Frontal cortex (tissue), 4 donors: ENCODE results near the gene UBR1. TPM values are rescaled to one million over a fixed set of nuclear protein-coding genes. Genes with fewer than 3 reads are reported as not detected.
"Not testable (repeated sequence)": the region's sequence is repeated elsewhere in the genome, so short reads cannot be mapped to it uniquely, and the experiment has no call there.

Experiments
- DNase-seq, 2 donors: peaks; one replicate each; pipeline ENCODE4 v3.0.0; 2012; ENCODE audit warnings: low spot score in 2 of 2
- FAIRE-seq: peaks from 2 replicates; lab custom pipeline; 2012; peaks lifted over from hg19 to GRCh38; lab: Jason Lieb, UNC
- total RNA-seq: library from RNA; depleted of rRNA; stranded (reverse); fragments of >200 nt; gene quantifications from one replicate; pipeline ENCODE4 v1.2.3, GENCODE V29; 2014
- donor health status: control.
- donor health status: control.
- donor health status: control.

The UBR1 gene
- total RNA-seq = 75.0 TPM

GRCh38 chr15:43105778-43106485 lies at the start of gene UBR1:
TSS of gene UBR1 (minus strand) at chr15:43106038. CDS start at chr15:43106022, 16 bp downstream.
- FAIRE-seq (no peak), DNase-seq (peak; percentile 53 to 78)

GRCh38 chr15:43153269-43153668 lies 47.4 kb upstream of the UBR1 start:
- DNase-seq = no peak

DNA sequence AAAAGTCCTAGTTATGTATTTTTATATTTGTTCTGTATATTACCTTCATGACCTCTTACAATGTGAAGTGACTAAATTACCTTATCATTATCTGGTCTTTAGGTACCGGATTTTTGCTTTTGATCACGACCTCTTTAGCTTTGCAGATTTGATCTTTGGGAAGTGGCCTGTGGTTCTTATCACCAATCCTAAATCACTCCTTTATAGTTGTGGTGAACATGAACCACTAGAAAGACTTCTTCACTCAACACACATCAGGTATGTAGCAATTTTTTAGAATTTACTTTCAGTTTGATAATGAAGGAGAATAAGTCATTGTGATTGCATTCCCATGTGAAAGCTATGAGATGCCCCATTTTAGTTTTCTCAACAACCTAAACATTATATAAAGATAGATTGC lies 45.9 kb upstream of the UBR1 start:
- FAIRE-seq (no peak), DNase-seq (no peak)

More at GRCh38 chr15:43153269-43153668, 47.4 kb upstream of the UBR1 start:
- no peak for FAIRE-seq

DNA sequence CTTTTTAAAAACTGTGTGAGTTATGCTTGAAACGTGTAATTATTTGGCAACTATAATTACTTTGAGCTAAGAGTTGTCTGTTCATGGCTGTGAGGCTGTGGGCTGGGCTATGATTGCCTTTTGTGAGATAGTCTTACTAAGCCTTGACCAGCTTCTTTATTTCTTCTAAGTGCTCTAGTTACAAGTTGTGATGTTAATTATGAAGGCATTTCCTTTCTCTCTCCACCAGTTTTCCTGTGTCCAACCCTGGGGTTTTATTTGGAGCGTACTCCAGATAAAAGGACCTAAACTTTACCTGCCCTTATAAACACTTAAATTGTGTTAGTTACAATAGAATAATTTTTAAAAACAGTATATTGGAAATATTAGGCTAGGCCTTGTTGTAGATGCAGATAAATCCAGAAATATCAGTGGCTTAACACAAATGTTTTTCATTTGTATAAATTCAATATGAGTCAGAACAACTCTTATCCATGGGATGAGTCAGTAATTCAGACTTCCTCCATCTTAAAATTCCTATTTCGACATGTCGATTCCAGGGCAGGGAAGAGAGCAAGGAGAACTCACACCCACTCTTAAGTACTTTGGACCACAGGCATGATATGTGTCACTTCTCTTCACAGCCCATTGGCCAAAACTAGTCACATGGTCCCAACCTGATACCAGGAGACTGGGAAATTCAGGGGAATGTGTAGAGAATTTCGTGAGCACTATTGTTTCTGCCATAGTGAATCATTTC lies 44.5 kb upstream of the UBR1 start:
- DNase-seq (no peak), FAIRE-seq (no peak)

DNA sequence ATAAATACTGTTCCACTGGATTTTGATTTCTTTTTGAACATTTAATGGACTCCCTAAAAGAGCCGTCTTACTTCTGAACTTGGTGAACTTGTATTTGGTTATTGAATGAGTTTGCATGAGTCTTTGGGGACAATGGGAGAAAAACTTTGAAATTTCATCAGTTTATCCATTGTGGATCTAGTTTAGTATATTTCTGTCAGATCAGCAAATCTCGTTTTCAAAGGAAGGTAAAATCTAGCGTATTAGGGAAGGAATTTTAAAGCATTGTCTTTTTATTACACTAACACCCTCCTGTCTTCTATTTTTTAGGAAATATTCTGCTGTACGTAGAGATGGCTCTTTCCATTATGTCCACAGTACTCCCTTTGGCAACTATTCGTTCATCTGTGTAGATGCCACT lies 40.3 kb upstream of the UBR1 start:
- DNase-seq (no peak), FAIRE-seq (no peak)

DNA sequence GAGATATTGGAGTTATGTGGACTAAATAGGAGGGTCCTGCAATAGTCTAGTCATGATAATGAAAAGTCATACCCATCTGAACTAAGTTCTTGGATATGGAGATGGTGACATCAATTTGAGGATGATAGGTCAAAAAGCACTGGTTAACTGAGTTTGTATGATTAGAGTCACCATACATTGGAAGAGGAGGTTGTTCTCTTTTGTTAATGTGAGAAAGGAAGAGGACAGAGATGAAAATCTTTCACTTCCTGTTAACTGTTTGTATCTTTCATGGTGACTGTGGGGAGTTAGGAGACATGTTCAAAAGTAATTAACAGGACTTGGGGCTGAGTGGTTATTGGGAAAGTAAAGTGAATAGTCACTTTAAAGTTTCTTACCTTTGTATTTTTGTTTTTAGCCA lies 38.7 kb upstream of the UBR1 start:
- FAIRE-seq (no peak), DNase-seq (no peak)

DNA sequence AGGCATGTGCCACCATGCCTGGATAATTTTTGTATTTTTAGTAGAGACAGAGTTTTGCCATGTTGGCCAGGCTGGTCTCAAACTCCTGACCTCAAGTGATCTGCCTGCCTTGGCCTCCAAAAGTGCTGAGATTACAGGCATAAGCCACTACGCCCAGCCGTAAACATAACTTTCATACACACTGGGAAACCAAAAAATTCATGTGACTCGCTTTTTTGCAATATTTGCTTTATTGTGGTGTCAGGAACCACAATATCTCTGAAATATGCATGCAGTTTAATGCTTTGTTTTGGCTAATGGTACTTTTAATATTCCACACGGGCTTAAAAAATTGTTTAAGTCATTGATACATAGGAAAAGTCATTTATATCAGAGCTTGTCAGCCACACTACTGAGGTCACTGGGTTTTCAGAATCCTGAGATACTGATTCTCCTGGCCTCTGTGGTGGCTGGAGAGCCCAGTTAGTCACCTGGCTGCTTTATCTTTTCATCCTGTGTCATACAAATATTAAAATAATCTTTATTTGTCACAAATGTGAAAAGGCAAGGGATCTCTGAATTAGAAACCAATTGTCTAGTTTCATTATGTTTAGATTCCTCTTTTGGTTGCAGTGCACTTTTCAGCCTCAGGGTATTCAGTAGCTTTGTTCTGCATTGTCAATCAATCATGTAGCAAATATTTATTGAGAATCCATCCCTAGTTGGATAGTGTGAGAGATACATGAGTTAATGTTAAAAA lies 37.5 kb upstream of the UBR1 start:
- DNase-seq = no peak
- no peak for FAIRE-seq

- FAIRE-seq (no peak), DNase-seq (no peak)
Measured at GRCh38 chr15:43135351-43135750, 29.5 kb upstream of the UBR1 start.

DNA sequence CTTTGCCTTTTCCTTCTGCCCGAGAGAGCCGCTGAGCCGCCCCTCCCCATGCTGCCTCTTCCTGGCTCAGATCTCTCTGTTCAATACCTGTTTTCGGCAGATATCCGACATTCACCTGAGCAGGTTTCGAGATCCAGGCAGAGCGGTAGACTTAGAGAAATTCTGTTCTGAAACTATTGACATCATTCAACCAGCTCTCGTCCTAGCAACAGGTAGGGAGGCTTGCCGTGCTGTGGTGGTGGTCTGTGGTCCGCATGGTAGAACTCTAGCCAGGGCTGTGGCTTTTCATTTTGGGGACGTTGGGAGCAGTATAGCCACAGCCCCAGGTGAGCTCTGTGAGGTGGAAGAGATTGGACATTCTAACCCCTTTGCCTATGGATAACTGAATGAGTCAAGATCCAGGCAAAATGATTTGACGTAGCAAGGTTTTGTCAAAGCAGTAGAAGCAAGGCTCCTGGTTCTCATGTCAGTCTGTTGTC lies 28.4 kb upstream of the UBR1 start:
- peak in 1 of 2 donors; percentile 23 for DNase-seq
- no peak for FAIRE-seq

- DNase-seq (peak; percentile 80 to 83), FAIRE-seq (no peak)
Measured at GRCh38 chr15:43133430-43134156, 27.8 kb upstream of the UBR1 start, which contains the start of gene TMEM62. TSS of gene TMEM62 (plus strand) at chr15:43133586. CDS start at chr15:43133803, 217 bp downstream.

DNA sequence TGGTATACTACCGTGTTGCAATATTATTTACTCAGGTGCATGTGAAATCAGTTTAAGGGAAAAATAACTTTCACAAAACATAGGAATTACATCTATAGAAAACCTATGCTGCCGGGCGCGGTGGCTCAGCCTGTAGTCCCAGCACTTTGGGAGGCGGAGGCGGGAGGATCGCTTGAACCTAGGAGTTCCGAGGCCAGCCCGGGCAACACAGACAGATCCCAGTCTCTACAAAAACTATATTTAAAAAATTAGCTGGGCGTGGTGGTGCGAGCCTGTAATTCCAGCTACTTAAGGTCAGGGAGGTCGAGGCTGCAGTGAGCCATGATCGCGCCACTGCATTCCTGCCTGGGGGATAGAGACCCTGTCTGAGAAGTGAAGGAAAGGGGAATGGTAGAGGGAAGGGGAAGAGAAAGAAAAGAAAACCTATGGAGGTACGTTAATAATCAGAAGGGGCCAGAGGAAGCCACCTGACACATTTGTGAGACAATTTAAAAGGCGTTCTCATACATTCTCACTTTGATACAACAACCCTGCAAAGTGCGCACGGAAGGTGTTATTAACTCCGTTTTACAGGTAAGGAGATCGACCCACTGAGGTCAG lies 27.1 kb upstream of the UBR1 start:
- FAIRE-seq (no peak), DNase-seq (no peak)

DNA sequence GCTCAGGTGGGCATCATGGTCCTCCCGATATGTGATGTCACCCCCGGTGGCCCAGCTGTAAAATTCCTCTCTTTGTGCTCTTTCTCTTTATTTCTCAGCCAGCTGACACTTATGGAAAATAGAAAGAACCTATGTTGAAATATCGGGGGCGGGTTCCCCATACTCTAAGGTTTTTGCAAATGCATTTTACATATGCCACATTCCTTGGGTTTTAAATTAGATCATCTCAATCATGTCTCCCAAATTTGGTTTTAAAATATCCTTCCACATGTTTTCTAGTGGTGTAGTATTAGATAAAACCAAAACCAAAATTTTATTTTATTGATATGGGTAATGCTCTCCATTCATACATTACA lies 23.1 kb upstream of the UBR1 start:
- FAIRE-seq = no peak
- DNase-seq = no peak

DNA sequence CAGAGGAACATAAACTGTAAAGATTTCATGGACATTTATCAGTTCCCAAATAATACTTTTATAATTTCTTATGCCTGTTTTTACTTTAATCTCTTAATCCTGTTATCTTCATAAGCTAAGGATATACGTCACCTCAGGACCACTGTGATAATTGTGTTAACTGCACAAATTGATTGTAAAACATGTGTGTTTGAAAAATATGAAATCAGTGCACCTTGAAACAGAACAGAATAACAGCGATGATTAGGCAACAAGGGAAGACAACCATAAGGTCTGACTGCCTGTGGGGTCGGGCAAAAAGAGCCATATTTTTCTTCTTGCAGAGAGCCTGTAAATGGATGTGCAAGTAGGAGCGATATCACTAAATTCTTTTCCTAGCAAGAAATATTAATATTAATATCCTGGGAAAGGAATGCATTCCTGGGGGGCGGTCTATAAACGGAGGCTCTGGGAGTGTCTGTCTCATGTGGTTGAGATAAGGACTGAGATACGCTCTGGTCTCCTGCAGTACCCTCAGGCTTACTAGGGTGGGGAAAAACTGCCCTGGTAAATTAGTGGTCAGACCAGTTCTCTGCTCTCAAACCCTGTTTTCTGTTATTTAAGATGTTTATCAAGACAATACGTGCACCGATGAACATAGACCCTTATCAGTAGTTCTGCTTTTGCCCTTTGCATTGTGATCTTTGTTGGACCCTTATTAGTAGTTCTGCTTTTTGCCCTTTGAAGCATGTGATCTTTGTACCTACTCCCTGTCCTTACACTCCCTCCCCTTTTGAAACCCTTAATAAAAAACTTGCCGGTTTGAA lies 22.5 kb upstream of the UBR1 start:
- DNase-seq, FAIRE-seq: not testable (repeated sequence)

- no peak for DNase-seq
- no peak for FAIRE-seq
Measured at GRCh38 chr15:43127752-43128151, 21.9 kb upstream of the UBR1 start.

GRCh38 chr15:43126356-43126755 lies 20.5 kb upstream of the UBR1 start:
- no peak for FAIRE-seq

GRCh38 chr15:43125100-43125661 lies 19.3 kb upstream of the UBR1 start:
- DNase-seq = no peak

More at GRCh38 chr15:43126356-43126755, 20.5 kb upstream of the UBR1 start:
- no peak for DNase-seq

DNA sequence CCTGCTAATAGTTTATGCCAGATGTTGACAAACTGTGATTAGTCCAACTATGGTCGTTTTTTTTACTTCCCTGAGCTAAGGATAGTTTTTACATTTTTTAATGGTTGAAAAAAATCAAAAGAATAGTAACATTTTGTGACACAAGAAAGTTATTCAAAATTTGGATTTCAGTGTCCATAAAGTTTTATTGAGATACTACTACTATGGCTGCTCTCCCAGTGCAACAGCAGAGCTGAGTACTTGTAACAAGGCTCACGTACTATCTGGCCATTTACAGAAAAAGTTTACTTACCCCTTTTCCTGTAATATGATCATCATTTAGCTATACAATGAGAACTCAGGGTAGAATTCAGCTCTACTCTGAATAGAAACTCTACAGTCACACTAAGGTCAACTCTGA lies 16.0 kb upstream of the UBR1 start:
- DNase-seq = no peak
- no peak for FAIRE-seq

More at GRCh38 chr15:43125100-43125661, 19.3 kb upstream of the UBR1 start:
- FAIRE-seq = no peak

DNA sequence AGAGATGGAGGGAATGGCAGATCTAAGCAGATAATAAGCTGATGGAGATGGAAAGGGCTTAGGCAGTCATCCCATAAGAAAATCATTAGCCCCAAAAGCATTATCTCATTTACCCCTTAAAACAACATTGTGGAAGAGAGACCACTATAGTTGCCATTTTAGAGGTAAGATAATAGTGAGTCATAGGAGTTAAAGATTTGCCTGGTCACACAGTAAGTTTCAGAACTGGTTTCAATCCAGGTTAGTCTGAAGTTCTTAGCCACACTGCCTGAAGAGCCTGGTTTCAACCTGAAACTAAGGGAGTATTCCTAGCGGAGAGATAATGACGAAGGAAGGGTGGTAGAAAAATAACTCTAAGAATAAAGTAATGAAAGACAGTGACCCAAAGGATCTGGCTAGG lies 13.0 kb upstream of the UBR1 start:
- DNase-seq = no peak
- no peak for FAIRE-seq
